ENCODE results near the gene FAM131B. TPM values are rescaled to one million over a fixed set of nuclear protein-coding genes. Genes with fewer than 3 reads are reported as not detected.

FAM131B gene
- total and polyA plus RNA-seq, 9 of the 15 experiments (the other 6 are each of a cell fraction or from before 2014, with no cell fraction given), result 0.03 to 0.04 TPM; not detected in 7

- TF ChIP-seq, protein P1, sequence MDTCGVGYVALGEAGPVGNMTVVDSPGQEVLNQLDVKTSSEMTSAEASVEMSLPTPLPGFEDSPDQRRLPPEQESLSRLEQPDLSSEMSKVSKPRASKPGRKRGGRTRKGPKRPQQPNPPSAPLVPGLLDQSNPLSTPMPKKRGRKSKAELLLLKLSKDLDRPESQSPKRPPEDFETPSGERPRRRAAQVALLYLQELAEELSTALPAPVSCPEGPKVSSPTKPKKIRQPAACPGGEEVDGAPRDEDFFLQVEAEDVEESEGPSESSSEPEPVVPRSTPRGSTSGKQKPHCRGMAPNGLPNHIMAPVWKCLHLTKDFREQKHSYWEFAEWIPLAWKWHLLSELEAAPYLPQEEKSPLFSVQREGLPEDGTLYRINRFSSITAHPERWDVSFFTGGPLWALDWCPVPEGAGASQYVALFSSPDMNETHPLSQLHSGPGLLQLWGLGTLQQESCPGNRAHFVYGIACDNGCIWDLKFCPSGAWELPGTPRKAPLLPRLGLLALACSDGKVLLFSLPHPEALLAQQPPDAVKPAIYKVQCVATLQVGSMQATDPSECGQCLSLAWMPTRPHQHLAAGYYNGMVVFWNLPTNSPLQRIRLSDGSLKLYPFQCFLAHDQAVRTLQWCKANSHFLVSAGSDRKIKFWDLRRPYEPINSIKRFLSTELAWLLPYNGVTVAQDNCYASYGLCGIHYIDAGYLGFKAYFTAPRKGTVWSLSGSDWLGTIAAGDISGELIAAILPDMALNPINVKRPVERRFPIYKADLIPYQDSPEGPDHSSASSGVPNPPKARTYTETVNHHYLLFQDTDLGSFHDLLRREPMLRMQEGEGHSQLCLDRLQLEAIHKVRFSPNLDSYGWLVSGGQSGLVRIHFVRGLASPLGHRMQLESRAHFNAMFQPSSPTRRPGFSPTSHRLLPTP (IDR thresholded peaks at IDR 0.05; ENCODE audit: borderline replicate concordance, extremely low read depth, insufficient read length), result no peak
- TF ChIP-seq, protein P2, sequence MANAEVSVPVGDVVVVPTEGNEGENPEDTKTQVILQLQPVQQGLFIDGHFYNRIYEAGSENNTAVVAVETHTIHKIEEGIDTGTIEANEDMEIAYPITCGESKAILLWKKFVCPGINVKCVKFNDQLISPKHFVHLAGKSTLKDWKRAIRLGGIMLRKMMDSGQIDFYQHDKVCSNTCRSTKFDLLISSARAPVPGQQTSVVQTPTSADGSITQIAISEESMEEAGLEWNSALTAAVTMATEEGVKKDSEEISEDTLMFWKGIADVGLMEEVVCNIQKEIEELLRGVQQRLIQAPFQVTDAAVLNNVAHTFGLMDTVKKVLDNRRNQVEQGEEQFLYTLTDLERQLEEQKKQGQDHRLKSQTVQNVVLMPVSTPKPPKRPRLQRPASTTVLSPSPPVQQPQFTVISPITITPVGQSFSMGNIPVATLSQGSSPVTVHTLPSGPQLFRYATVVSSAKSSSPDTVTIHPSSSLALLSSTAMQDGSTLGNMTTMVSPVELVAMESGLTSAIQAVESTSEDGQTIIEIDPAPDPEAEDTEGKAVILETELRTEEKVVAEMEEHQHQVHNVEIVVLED (CRISPR knock-in tag; IDR thresholded peaks at IDR 0.05), result peak; percentile 91
- TF ChIP-seq CXXC5 (CRISPR knock-in tag; IDR thresholded peaks at IDR 0.05), result peak; percentile 90
- TF ChIP-seq ZNF311 (CRISPR knock-in tag; IDR thresholded peaks at IDR 0.05), result peak; percentile 78; the same call in 1 of the 2 replicates
- no peak for TF ChIP-seq MAFF (IDR thresholded peaks at IDR 0.05; ENCODE audit: low read length)
- TF ChIP-seq SNIP1 (IDR thresholded peaks at IDR 0.05; ENCODE audit: low read depth), result no peak
- peak; percentile 71 for TF ChIP-seq NFIX (CRISPR knock-in tag; IDR thresholded peaks at IDR 0.05; ENCODE audit: low read depth)
- TF ChIP-seq TCF7L2 (IDR thresholded peaks at IDR 0.05; ENCODE audit: low read depth, low read length), result no peak
- peak; percentile 70 for TF ChIP-seq HINFP (tag; conservative IDR thresholded peaks at IDR 0.05; ENCODE audit: low read depth)
- peak; percentile 99 for TF ChIP-seq ZNF644 (tag; IDR thresholded peaks at IDR 0.05; ENCODE audit: low read depth)
- TF ChIP-seq NCOA6 (IDR thresholded peaks at IDR 0.05), result no peak
- TF ChIP-seq KLF1 (tag; IDR thresholded peaks at IDR 0.05), result peak; percentile 80
- TF ChIP-seq WHSC1 (IDR thresholded peaks at IDR 0.05; ENCODE audit: low read length), result no peak
- no peak for TF ChIP-seq ZNF431 (CRISPR knock-in tag; IDR thresholded peaks at IDR 0.05)
- TF ChIP-seq STAG1 (CRISPR knock-in tag; IDR thresholded peaks at IDR 0.05; ENCODE audit: borderline replicate concordance), result no peak
- peak; percentile 88 for TF ChIP-seq TAF7 (tag; IDR thresholded peaks at IDR 0.05)
- no peak for TF ChIP-seq ZNF511 (CRISPR knock-in tag; IDR thresholded peaks at IDR 0.05)
- peak; percentile 73 for TF ChIP-seq ZNF23 (CRISPR knock-in tag; IDR thresholded peaks at IDR 0.05)
- TF ChIP-seq POLR2AphosphoS2 (IDR thresholded peaks at IDR 0.05; ENCODE audit: low read length), result no peak
- TF ChIP-seq FOXK2 (conservative IDR thresholded peaks at IDR 0.05 in 1 of 2, IDR thresholded peaks at IDR 0.05 in 1 of 2; ENCODE audit: low read depth in 2 of 2), result no peak
- peak; percentile 95 for TF ChIP-seq PYGO2 (tag; IDR thresholded peaks at IDR 0.05)
- no peak for TF ChIP-seq ZNF384 (IDR thresholded peaks at IDR 0.05; ENCODE audit: low read depth, low read length)
Measured at GRCh38 chr7:143369678-143370651, 7.5 kb upstream of the FAM131B start (continued).
